H9 (cell line): ENCODE measurements around the gene MRPS27. TPM values are rescaled to one million over a fixed set of nuclear protein-coding genes. Genes with fewer than 3 reads are reported as not detected.

ENCODE experiments used
- DNase-seq: peaks from one replicate; pipeline ENCODE4 v3.0.0-alpha.2; 2017
- H2AFZ ChIP-seq: one replicate; pipeline ENCODE4 v1.6.1; 2013; ENCODE audit warnings: mild to moderate bottlenecking, low read length, control low read depth, moderate library complexity
- H2AK5ac ChIP-seq: 2 replicates; pipeline ENCODE4 v1.6.1; 2013; ENCODE audit warnings: low read length, control low read depth, mixed read lengths; ENCODE audit not compliant: insufficient read length
- H2BK120ac ChIP-seq: one replicate; pipeline ENCODE4 v1.6.1; 2013; ENCODE audit warnings: low read depth, mild to moderate bottlenecking, low read length, control low read depth, inconsistent platforms; ENCODE audit not compliant: poor library complexity, severe bottlenecking
- H2BK12ac ChIP-seq: 2 replicates; pipeline ENCODE4 v1.6.1; 2013; ENCODE audit warnings: low read length, control low read depth, mixed read lengths, low read depth; ENCODE audit not compliant: insufficient read length
- H2BK15ac ChIP-seq: 2 replicates; pipeline ENCODE4 v1.6.1; 2013; ENCODE audit warnings: low read depth, low read length, control low read depth
- H2BK20ac ChIP-seq: one replicate; pipeline ENCODE4 v1.6.1; 2013; ENCODE audit warnings: low read depth, mild to moderate bottlenecking, low read length, control low read depth, inconsistent platforms; ENCODE audit not compliant: poor library complexity, severe bottlenecking
- H2BK5ac ChIP-seq: 2 replicates; pipeline ENCODE4 v1.6.1; 2013; ENCODE audit warnings: low read length, control low read depth, mixed read lengths; ENCODE audit not compliant: insufficient read length
- H3K14ac ChIP-seq: 2 replicates; pipeline ENCODE4 v1.6.1; 2013; ENCODE audit warnings: low read length, control low read depth; ENCODE audit not compliant: insufficient read depth
- H3K18ac ChIP-seq: 2 replicates; pipeline ENCODE4 v1.6.1; 2013; ENCODE audit warnings: low read depth, mild to moderate bottlenecking, mixed read lengths, low read length, control low read depth; ENCODE audit not compliant: insufficient read length
- H3K23ac ChIP-seq: 2 replicates; pipeline ENCODE4 v1.6.1; 2013; ENCODE audit warnings: low read length, control low read depth, mixed read lengths, low read depth; ENCODE audit not compliant: insufficient read length
- H3K23me2 ChIP-seq: 2 replicates; pipeline ENCODE4 v1.6.1; 2013; ENCODE audit warnings: low read depth, mild to moderate bottlenecking, mixed read lengths, low read length, control low read depth; ENCODE audit not compliant: insufficient read length, poor library complexity, severe bottlenecking
- H3K27ac ChIP-seq: 2 replicates; pipeline ENCODE4 v1.5.1; 2013; ENCODE audit warnings: low read length, control low read depth, mixed read lengths, low read depth; ENCODE audit not compliant: insufficient read length
- H3K27me3 ChIP-seq: 2 replicates; pipeline ENCODE4 v1.6.1; 2013; ENCODE audit warnings: low read length, control low read depth, inconsistent platforms; ENCODE audit not compliant: insufficient read depth
- H3K4ac ChIP-seq: 2 replicates; pipeline ENCODE4 v1.6.1; 2013; ENCODE audit warnings: low read depth, mild to moderate bottlenecking, control low read depth, inconsistent platforms, low read length, moderate library complexity
- H3K4me1 ChIP-seq: 2 replicates; pipeline ENCODE4 v1.6.1; 2013; ENCODE audit warnings: low read length, control low read depth, inconsistent platforms; ENCODE audit not compliant: insufficient read depth
- H3K4me2 ChIP-seq: 2 replicates; pipeline ENCODE4 v1.6.1; 2013; ENCODE audit warnings: low read length, control low read depth, mixed read lengths; ENCODE audit not compliant: insufficient read length, insufficient read depth
- H3K56ac ChIP-seq: 2 replicates; pipeline ENCODE4 v1.6.1; 2013; ENCODE audit warnings: low read depth, mild to moderate bottlenecking, mixed read lengths, low read length, control low read depth; ENCODE audit not compliant: insufficient read length
- H3K79me1 ChIP-seq: 2 replicates; pipeline ENCODE4 v1.6.1; 2013; ENCODE audit warnings: low read depth, mild to moderate bottlenecking, moderate library complexity, low read length, control low read depth, inconsistent platforms; ENCODE audit not compliant: insufficient read depth, poor library complexity, severe bottlenecking
- H3K79me2 ChIP-seq: 2 replicates; pipeline ENCODE4 v1.6.1; 2013; ENCODE audit warnings: low read length, control low read depth, inconsistent platforms; ENCODE audit not compliant: insufficient read depth
- H3K9ac ChIP-seq: 2 replicates; pipeline ENCODE4 v1.6.1; 2013; ENCODE audit warnings: low read length, control low read depth, mixed read lengths; ENCODE audit not compliant: insufficient read length; ENCODE audit errors: extremely low read depth
- H3K9me3 ChIP-seq: one replicate; pipeline ENCODE4 v1.6.1; 2013; ENCODE audit warnings: low read depth, low read length, inconsistent platforms; ENCODE audit not compliant: control insufficient read depth
- H3T11ph ChIP-seq: one replicate; pipeline ENCODE4 v1.6.1; 2013; ENCODE audit warnings: mild to moderate bottlenecking, low read length, control low read depth, inconsistent platforms
- H4K20me1 ChIP-seq: one replicate; pipeline ENCODE4 v1.6.1; 2013; ENCODE audit not compliant: control insufficient read depth, insufficient read length, insufficient read depth
- H4K5ac ChIP-seq: 2 replicates; pipeline ENCODE4 v1.6.1; 2013; ENCODE audit warnings: low read depth, mild to moderate bottlenecking, mixed read lengths, low read length, control low read depth; ENCODE audit not compliant: insufficient read length
- H4K8ac ChIP-seq: replicated peaks from 2 replicates; pipeline ENCODE4 v1.6.1; 2013; ENCODE audit warnings: low read length, control low read depth, mixed read lengths, low read depth; ENCODE audit not compliant: insufficient read length
- H4K91ac ChIP-seq: 2 replicates; pipeline ENCODE4 v1.6.1; 2013; ENCODE audit warnings: low read depth, mild to moderate bottlenecking, moderate library complexity, mixed read lengths, low read length, control low read depth; ENCODE audit not compliant: insufficient read length
- H3K27ac Mint-ChIP-seq, 3 experiments: 2 replicates in 2 of 3; 3 replicates in 1 of 3; pipeline ENCODE4 v1.8.0; 2020 to 2021; ENCODE audit warnings: mixed read lengths in 3 of 3, mild to moderate bottlenecking in 1 of 3, moderate library complexity in 1 of 3
- H3K27me3 Mint-ChIP-seq: 2 replicates; pipeline ENCODE4 v1.8.0; 2021; ENCODE audit warnings: low read depth, mild to moderate bottlenecking, moderate library complexity, mixed read lengths
- H3K36me3 Mint-ChIP-seq, 3 experiments: 2 replicates in 2 of 3; 3 replicates in 1 of 3; pipeline ENCODE4 v1.8.0; 2020 to 2021; ENCODE audit warnings: low read depth in 3 of 3, mixed read lengths in 3 of 3; ENCODE audit not compliant: insufficient read depth in 1 of 3
- H3K4me1 Mint-ChIP-seq, 2 experiments: 2 replicates each; pipeline ENCODE4 v1.8.0; 2020; ENCODE audit warnings: mixed read lengths in 2 of 2
- H3K4me3 Mint-ChIP-seq, 2 experiments: 2 replicates in 1 of 2; 3 replicates in 1 of 2; pipeline ENCODE4 v1.8.0; 2020 to 2021; ENCODE audit warnings: mild to moderate bottlenecking in 2 of 2, mixed read lengths in 2 of 2, moderate library complexity in 1 of 2
- H3K9me3 Mint-ChIP-seq, 2 experiments: 2 replicates in 1 of 2; 3 replicates in 1 of 2; pipeline ENCODE4 v1.8.0; 2020; ENCODE audit warnings: mild to moderate bottlenecking in 2 of 2, mixed read lengths in 2 of 2, moderate library complexity in 1 of 2
- WGBS: extraction: QIAGEN DNeasy Blood & Tissue Kit; methylation state at CpG from one replicate; pipeline ENCODE4 v1.1.7; 2013; ENCODE audit warnings: missing lambda C conversion rate, low lambda C conversion rate, mixed read lengths; ENCODE audit not compliant: insufficient read length; ENCODE audit errors: extremely low coverage; 5-methylcytosine and 5-hydroxymethylcytosine counted together
- total RNA-seq: library from RNA; stranded (reverse); gene quantifications from 2 replicates; pipeline ENCODE4 v1.2.1, GENCODE V29; 2021
- TF ChIP-seq, protein P1 (sequence below): fragments of 200-600 bp; sonication (generic); conservative IDR thresholded peaks from 3 replicates; pipeline ENCODE4 v1.8.0; 2021; ENCODE audit warnings: antibody characterized with exemption, mild to moderate bottlenecking

The MRPS27 gene
- total RNA-seq, 1 experiment from 2014 or later: 83.3 TPM

DNA sequence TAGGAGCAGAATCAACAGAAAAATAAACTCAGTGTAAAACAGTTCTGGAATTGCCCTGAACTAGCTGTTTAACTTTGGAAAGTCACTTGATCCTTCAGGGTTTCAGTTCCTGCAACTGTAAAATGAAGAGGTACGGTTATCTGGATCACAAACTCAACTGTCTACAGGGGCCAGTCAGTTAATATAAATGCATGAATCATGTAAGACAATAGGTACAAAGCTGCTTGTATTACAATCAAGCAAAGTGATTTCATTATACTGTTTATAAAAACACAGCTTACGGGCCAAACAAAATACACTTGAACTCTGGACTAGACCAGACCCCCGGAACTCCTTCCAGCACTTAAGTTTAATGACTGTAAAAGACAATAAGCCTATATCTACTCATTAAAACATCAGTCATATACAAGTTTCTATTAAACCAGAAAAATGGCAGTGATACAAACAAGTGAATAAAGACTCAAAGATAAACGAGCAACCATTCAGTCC lies 73.0 kb downstream of the MRPS27 start:
- no peaks in the 10 kb centered on the region for H3K79me2 ChIP-seq
- H3K4ac ChIP-seq: no peak overlapping the region
- Mint-ChIP-seq H3K36me3 (peaks cover 0 to 3% (median 0%) of the 10 kb centered on the region in 3 experiments; a peak in 1 of 7 replicates), H3K27me3 (no peaks in the 10 kb centered on the region), H3K4me3 (no peak overlapping the region), H3K9me3 (no peaks in the 10 kb centered on the region), H3K4me1 (peaks cover 47 to 61% of the 10 kb centered on the region in 2 experiments), H3K27ac (peak overlapping the region in 1 of 3 experiments; percentile 52; a peak in 3 of 7 replicates)
- no peak overlapping the region for H3K14ac ChIP-seq
- H3K27me3 ChIP-seq: no peaks in the 10 kb centered on the region
- no peak overlapping the region for H2BK120ac ChIP-seq
- WGBS: no CpG with 5 or more reads among the region's 4 CpGs
- no peak overlapping the region for H2BK5ac ChIP-seq
- no peak overlapping the region for H2BK12ac ChIP-seq
- TF ChIP-seq, protein P1, sequence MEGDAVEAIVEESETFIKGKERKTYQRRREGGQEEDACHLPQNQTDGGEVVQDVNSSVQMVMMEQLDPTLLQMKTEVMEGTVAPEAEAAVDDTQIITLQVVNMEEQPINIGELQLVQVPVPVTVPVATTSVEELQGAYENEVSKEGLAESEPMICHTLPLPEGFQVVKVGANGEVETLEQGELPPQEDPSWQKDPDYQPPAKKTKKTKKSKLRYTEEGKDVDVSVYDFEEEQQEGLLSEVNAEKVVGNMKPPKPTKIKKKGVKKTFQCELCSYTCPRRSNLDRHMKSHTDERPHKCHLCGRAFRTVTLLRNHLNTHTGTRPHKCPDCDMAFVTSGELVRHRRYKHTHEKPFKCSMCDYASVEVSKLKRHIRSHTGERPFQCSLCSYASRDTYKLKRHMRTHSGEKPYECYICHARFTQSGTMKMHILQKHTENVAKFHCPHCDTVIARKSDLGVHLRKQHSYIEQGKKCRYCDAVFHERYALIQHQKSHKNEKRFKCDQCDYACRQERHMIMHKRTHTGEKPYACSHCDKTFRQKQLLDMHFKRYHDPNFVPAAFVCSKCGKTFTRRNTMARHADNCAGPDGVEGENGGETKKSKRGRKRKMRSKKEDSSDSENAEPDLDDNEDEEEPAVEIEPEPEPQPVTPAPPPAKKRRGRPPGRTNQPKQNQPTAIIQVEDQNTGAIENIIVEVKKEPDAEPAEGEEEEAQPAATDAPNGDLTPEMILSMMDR: no peak
- no peak overlapping the region for H3T11ph ChIP-seq
- no peak overlapping the region for H2BK20ac ChIP-seq
- H3K79me1 ChIP-seq: no peaks in the 10 kb centered on the region
- no peak overlapping the region for H3K18ac ChIP-seq
- no peaks in the 10 kb centered on the region for H4K20me1 ChIP-seq
- no peak overlapping the region for H4K8ac ChIP-seq
- H3K9me3 ChIP-seq: no peaks in the 10 kb centered on the region
- H4K91ac ChIP-seq: no peak overlapping the region
- H4K5ac ChIP-seq: no peak overlapping the region
- H3K27ac ChIP-seq: no peak overlapping the region
- H2AFZ ChIP-seq: no peak overlapping the region
- H3K4me2 ChIP-seq: no peak overlapping the region
- peaks cover 10% of the 10 kb centered on the region for H3K4me1 ChIP-seq
- H3K23me2 ChIP-seq: no peaks in the 10 kb centered on the region
- no peak for DNase-seq
- H2BK15ac ChIP-seq: no peak overlapping the region
- H2AK5ac ChIP-seq: no peak overlapping the region
- H3K56ac ChIP-seq: no peak overlapping the region
- no peak overlapping the region for H3K23ac ChIP-seq
- H3K9ac ChIP-seq: no peak overlapping the region
